Activated naive CD4-positive, alpha-beta T cell treated with anti-CD3 and anti-CD28 coated beads for 36 hours (primary cell): Measurements from ENCODE around the gene SSH3. TPM values are rescaled to one million over a fixed set of nuclear protein-coding genes. Genes with fewer than 3 reads are reported as not detected.

Experiments used
- CTCF ChIA-PET: fragments of 350-600 bp; sonication (Branson Sonifier 250); formaldehyde crosslinking; loops from one replicate; lab custom pipeline; 2021; ENCODE audit warnings: antibody characterized with exemption; lab: Charles Lee
- DNase-seq: peaks from one replicate; pipeline ENCODE4 v3.0.0-alpha.2; 2020
- H3K27ac Mint-ChIP-seq: one replicate; pipeline ENCODE4 v1.8.0; 2021; ENCODE audit warnings: mild to moderate bottlenecking, mixed read lengths
- H3K27me3 Mint-ChIP-seq: one replicate; pipeline ENCODE4 v1.8.0; 2021; ENCODE audit warnings: low read depth, mixed read lengths
- H3K36me3 Mint-ChIP-seq: one replicate; pipeline ENCODE4 v1.8.0; 2021; ENCODE audit warnings: low read depth, mixed read lengths
- H3K4me1 Mint-ChIP-seq: one replicate; pipeline ENCODE4 v1.8.0; 2021; ENCODE audit warnings: low read depth, mixed read lengths
- H3K4me3 Mint-ChIP-seq: one replicate; pipeline ENCODE4 v1.8.0; 2021; ENCODE audit warnings: mild to moderate bottlenecking, moderate library complexity, mixed read lengths
- H3K9me3 Mint-ChIP-seq: one replicate; pipeline ENCODE4 v1.8.0; 2021; ENCODE audit warnings: mixed read lengths
- intact Hi-C: fragments of 100-400 bp; cut with micrococcal nuclease; formaldehyde crosslinking; loops from one replicate; pipeline ENCODE4 v1.15.1; 2023
- total RNA-seq, 2 experiments: library from RNA; stranded (reverse); gene quantifications; one replicate each; pipeline ENCODE4 v1.2.3, GENCODE V29; 2021

The SSH3 gene
- total RNA-seq, 2 experiments from 2014 or later = 4.1 to 5.4 TPM

DNA sequence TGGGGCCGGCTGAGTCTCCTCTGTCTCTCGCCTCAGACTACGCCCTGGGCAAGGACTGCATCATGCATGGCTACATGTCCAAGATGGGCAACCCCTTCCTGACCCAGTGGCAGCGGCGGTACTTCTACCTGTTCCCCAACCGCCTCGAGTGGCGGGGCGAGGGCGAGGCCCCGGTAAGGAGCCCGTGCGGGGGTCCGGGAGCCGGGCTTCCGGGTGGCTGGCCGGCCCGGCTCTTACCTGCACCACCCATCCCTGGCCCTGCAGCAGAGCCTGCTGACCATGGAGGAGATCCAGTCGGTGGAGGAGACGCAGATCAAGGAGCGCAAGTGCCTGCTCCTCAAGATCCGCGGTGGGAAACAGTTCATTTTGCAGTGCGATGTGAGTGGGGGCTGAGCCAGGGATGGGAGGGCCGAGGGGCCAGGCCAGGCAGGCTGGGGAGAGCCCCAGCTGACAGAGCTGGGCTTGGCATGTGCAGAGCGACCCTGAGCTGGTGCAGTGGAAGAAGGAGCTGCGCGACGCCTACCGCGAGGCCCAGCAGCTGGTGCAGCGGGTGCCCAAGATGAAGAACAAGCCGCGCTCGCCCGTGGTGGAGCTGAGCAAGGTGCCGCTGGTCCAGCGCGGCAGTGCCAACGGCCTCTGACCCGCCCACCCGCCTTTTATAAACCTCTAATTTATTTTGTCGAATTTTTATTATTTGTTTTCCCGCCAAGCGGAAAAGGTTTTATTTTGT is 18.4 kb upstream of the SSH3 start:
- DNase-seq = no peak
- Mint-ChIP-seq H3K27me3 (no peaks in the 10 kb centered on the region), H3K36me3 (peaks cover 45% of the 10 kb centered on the region), H3K4me3 (no peak overlapping the region), H3K9me3 (no peaks in the 10 kb centered on the region), H3K4me1 (peaks cover 40% of the 10 kb centered on the region), H3K27ac (no peak overlapping the region)
- CTCF ChIA-PET = no interaction called here
- intact Hi-C loops = loop anchor here (5.0 kb wide), 1 partner anchor 197 kb away; the partner anchor contains the start of gene AIP

DNA sequence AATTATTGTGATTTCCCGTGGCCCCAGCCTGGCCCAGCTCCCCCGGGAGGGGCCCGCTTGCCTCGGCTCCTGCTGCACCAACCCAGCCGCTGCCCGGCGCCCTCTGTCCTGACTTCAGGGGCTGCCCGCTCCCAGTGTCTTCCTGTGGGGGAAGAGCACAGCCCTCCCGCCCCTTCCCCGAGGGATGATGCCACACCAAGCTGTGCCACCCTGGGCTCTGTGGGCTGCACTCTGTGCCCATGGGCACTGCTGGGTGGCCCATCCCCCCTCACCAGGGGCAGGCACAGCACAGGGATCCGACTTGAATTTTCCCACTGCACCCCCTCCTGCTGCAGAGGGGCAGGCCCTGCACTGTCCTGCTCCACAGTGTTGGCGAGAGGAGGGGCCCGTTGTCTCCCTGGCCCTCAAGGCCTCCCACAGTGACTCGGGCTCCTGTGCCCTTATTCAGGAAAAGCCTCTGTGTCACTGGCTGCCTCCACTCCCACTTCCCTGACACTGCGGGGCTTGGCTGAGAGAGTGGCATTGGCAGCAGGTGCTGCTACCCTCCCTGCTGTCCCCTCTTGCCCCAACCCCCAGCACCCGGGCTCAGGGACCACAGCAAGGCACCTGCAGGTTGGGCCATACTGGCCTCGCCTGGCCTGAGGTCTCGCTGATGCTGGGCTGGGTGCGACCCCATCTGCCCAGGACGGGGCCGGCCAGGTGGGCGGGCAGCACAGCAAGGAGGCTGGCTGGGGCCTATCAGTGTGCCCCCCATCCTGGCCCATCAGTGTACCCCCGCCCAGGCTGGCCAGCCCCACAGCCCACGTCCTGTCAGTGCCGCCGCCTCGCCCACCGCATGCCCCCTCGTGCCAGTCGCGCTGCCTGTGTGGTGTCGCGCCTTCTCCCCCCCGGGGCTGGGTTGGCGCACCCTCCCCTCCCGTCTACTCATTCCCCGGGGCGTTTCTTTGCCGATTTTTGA is 17.5 kb upstream of the SSH3 start:
- Mint-ChIP-seq H3K9me3 (no peaks in the 10 kb centered on the region), H3K27me3 (no peaks in the 10 kb centered on the region), H3K36me3 (peaks cover 40% of the 10 kb centered on the region), H3K27ac (peak overlapping the region; percentile 96), H3K4me1 (peaks cover 38% of the 10 kb centered on the region), H3K4me3 (no peak overlapping the region)
- no peak for DNase-seq
- CTCF ChIA-PET = interaction anchor here (2.1 to 2.7 kb wide), 2 partner anchors 8 to 24 kb away, joined by 9 to 13 read pairs; no protein-coding TSS in a partner anchor
- intact Hi-C loops = loop anchor here (5.0 kb wide), 1 partner anchor 196 kb away; the partner anchor contains the start of gene AIP

DNA sequence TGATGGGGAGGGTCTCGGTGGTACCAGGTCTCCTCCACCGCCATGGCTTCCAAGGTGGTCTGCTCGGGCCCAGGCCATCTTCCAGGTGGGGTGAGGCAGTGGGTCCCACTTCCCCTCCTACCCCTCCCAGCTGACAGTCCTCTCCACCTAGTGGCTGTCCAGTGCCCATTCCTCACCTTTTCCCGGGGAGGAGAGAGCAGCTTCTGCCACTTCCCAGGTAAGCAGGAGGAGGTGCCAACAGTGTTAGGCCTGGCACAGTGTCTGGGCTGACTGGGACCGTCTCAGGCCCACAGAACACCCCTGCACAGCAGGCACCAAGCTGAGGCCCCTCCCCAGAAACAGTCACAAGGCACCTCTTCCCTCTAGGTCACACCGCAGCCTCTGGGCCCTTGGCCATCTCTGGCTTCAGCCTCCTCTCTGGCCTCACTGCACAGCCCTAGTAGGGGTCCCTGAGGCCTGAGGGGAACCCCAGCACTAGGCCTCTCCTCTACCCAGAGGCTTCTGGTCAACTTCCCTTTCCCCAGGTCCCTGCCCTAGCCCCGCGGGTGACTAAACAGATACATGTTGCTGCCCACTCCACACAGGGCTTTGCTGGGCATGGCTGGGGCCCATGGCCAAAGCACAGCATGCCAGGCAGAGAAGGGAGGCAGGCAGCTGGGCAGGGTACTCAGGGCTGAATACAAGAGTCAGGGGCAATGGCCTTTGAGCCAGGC is 16.6 kb upstream of the SSH3 start:
- H3K27me3 Mint-ChIP-seq = no peaks in the 10 kb centered on the region
- H3K9me3 Mint-ChIP-seq = no peaks in the 10 kb centered on the region
- intact Hi-C loops = loop anchor here (5.0 kb wide), 1 partner anchor 196 kb away; the partner anchor contains the start of gene AIP
- CTCF ChIA-PET = interaction anchor here (2.1 to 2.7 kb wide), 2 partner anchors 9 to 24 kb away, joined by 9 to 13 read pairs; no protein-coding TSS in a partner anchor
- no peak for DNase-seq
- H3K27ac Mint-ChIP-seq = peak overlapping the region; percentile 96
- H3K4me3 Mint-ChIP-seq = peak overlapping the region; percentile 71
- peaks cover 43% of the 10 kb centered on the region for H3K36me3 Mint-ChIP-seq
- peaks cover 38% of the 10 kb centered on the region for H3K4me1 Mint-ChIP-seq

DNA sequence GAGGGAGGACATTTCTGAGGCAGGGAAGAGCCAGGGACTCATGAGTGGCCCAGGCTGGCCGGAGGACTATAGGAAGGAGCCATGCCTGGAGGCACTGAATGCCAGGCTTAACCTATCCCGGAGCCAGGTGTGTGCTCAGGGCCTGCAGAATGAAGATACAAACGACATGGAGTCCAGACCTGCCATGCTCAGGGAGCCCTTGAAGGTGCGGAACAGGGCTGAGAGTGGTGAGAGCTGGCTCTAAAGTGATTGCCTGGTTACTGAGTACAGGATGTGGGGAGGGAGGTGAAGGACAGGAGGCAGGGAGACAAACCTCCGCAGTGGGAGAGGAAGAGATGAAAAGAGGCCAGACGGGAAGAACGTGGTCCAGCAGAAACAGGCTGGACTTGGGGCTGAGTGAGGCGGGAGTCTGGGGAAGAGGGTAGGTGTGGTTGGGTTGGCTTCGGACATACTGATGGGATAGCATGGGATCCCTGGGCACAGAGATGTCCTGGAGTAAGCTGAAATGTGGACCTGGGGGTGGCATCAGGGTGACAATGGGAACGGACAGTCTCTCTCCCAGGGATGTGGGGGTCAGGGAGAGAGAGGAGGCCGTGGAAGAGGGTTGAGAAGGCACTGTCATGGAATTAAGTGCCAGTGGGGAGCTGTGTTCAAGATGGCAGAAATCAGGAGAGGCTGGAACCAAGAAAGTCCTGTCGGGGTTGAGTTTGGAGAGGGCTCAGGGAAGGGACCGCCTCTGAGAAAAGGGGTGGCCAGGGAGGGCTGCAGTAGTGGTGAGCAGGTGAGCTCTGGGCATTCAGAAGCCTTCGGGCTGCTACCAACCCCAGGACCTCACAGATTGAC is 15.8 kb upstream of the SSH3 start:
- Mint-ChIP-seq H3K4me1 (peaks cover 40% of the 10 kb centered on the region), H3K4me3 (peak overlapping the region; percentile 71), H3K9me3 (no peaks in the 10 kb centered on the region), H3K36me3 (peaks cover 40% of the 10 kb centered on the region), H3K27ac (peak overlapping the region; percentile 96), H3K27me3 (no peaks in the 10 kb centered on the region)
- intact Hi-C loops = loop anchor here (1.0 to 5.0 kb wide), 5 partner anchors 10 to 195 kb away; partner anchors contain the start of gene AIP
- DNase-seq = peak; percentile 65
- CTCF ChIA-PET = interaction anchor here (1.5 to 3.4 kb wide), 4 partner anchors 10 to 25 kb away, joined by 4 to 25 read pairs (median 11); no protein-coding TSS in a partner anchor

DNA sequence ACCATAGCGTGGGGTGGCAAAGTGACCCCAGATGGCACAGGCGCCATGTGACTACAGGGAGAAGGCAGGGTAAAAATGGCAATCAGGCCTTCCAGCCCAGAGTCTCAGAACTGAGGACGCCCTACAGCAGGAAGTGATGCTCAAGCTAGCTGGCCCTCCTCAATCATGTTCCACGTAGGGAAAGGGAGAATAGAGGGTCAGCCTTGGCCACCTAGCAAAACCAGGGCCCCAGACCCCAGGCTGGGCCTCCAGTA is 15.2 kb upstream of the SSH3 start:
- peaks cover 45% of the 10 kb centered on the region for H3K4me1 Mint-ChIP-seq
- no peaks in the 10 kb centered on the region for H3K9me3 Mint-ChIP-seq
- H3K27me3 Mint-ChIP-seq = no peaks in the 10 kb centered on the region
- DNase-seq = no peak
- intact Hi-C loops = loop anchor here (1.0 to 5.0 kb wide), 5 partner anchors 11 to 194 kb away; partner anchors contain the start of gene AIP
- H3K36me3 Mint-ChIP-seq = peaks cover 44% of the 10 kb centered on the region
- peak overlapping the region; percentile 96 for H3K27ac Mint-ChIP-seq
- H3K4me3 Mint-ChIP-seq = peak overlapping the region; percentile 71
- CTCF ChIA-PET = interaction anchor here (1.4 to 3.4 kb wide), 5 partner anchors 10 to 29 kb away, joined by 4 to 25 read pairs (median 9); no protein-coding TSS in a partner anchor

DNA sequence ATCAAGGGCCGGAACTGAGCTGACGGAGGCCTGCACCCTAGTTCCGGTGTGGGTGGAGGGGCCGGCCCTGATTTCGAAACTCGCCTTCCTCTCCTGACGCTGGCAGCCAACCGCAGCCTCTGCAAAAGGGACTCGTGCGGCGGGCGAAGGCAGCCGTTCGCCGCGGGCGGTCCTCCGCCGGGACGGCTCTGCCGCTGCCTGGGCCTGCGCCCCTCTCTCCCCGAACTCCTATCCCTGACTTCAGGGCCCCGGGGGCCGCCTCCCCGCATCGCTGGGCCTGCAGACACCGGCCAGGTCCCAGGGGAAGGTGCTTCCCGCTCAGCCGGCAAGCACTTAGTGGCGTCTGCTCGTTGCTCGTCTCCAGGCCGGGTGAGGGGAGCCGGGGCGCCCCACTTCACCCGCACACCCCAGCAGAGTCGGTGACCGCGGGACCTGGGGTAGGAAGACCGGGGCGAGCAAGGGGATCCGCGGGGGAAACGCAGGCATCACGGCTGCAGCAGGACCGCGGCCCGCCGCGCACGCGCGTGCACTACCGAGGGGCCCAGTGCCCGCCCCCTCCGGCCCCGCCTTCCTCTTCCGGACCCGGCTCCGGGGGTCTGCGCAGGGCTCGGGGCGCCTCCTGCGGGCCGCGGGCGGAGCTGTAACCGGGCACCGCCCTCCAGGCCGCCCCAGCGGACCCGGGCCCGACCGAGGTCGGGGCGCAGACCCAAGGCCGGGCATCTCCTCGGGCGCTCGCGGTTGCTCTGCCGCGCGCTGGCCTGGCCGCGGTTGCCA is 14.7 kb upstream of the SSH3 start:
- DNase-seq = peak; percentile 95
- H3K4me1 Mint-ChIP-seq = peaks cover 47% of the 10 kb centered on the region
- peaks cover 44% of the 10 kb centered on the region for H3K36me3 Mint-ChIP-seq
- peak overlapping the region; percentile 96 for H3K27ac Mint-ChIP-seq
- H3K9me3 Mint-ChIP-seq = no peaks in the 10 kb centered on the region
- CTCF ChIA-PET = interaction anchor here (1.4 to 3.4 kb wide), 5 partner anchors 11 to 28 kb away, joined by 4 to 25 read pairs (median 9); no protein-coding TSS in a partner anchor
- H3K27me3 Mint-ChIP-seq = no peaks in the 10 kb centered on the region
- H3K4me3 Mint-ChIP-seq = peak overlapping the region; percentile 71
- intact Hi-C loops = loop anchor here (1.0 to 5.0 kb wide), 5 partner anchors 11 to 194 kb away; partner anchors contain the start of gene AIP

DNA sequence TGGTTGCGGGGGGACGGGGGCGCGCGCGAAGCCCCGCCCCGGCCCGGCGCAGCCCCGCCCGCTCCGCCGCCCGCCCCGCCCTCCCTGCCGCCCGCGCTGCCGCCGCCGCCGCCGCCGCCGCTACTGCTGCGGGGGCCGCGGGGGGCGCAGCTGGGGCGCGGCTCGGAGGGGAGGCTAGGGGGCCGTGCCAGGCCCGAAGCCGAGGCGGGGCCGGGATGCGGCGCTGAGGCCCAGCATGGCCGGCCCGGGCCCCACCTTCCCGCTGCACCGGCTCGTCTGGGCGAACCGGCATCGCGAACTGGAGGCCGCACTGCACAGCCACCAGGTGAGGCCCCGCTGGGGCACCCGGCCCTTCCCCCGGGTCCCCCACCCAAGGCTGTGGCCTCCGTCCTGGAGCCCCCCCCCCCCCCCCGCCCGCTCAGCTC is 14.1 kb upstream of the SSH3 start, which contains the start of gene ANKRD13D:
ANKRD13D (plus strand) TSS at position 78 of the 425 bp plus-strand sequence; CDS start at position 236, 158 bp downstream.
- H3K27ac Mint-ChIP-seq = peak within 1 kb of the TSS; percentile 96
- H3K27me3 Mint-ChIP-seq = no peaks in the 10 kb centered on the region
- H3K9me3 Mint-ChIP-seq = no peaks in the 10 kb centered on the region
- H3K4me3 Mint-ChIP-seq = peak within 1 kb of the TSS; percentile 92
- intact Hi-C loops = loop anchor here (5.0 kb wide), 1 partner anchor 193 kb away; the partner anchor contains the start of gene AIP
- peaks cover 42% of the 10 kb centered on the region for H3K36me3 Mint-ChIP-seq
- H3K4me1 Mint-ChIP-seq = peaks cover 52% of the 10 kb centered on the region
- peak; percentile 33 for DNase-seq
- CTCF ChIA-PET = interaction anchor here (1.4 to 3.4 kb wide), 2 partner anchors 18 to 28 kb away, joined by 4 to 25 read pairs; no protein-coding TSS in a partner anchor

DNA sequence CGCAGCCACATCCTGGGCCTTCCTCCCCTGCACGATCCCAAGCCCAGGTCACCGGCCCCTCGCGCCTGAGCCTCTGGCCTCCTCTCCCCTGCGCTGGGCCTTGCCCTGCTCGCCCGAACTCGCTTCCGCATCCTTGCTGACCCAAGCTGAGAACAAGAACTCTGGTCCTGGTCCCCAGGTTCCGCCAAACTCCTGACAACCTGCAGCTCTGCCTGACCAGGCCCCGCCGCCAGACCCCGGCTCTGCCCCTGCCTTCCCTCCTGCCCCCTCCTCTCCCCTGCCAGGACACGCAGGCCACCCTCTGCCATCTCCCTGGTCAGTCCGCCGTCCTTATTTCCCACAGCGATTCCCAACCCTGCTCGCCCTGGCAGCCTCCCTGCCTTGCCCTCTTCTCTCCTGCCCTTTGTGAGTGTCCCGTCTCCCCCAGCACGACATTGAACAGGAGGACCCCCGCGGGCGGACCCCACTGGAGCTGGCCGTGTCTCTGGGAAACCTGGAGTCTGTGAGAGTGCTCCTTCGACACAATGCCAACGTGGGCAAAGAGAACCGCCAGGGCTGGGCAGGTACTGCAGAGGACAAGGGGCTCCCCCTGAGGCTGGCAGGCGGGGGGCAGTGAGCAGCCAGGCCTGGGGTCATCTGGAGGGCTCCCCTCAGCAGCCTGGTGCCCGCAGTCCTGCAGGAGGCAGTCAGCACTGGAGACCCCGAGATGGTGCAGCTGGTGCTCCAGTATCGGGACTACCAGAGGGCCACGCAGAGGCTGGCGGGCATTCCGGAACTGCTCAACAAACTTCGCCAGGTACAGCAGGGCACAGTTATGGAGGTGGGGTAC is 13.5 kb upstream of the SSH3 start:
- CTCF ChIA-PET = interaction anchor here (1.4 to 3.4 kb wide), 2 partner anchors 19 to 27 kb away, joined by 4 to 25 read pairs; no protein-coding TSS in a partner anchor
- intact Hi-C loops = loop anchor here (5.0 kb wide), 1 partner anchor 192 kb away; the partner anchor contains the start of gene AIP
- Mint-ChIP-seq H3K27me3 (no peaks in the 10 kb centered on the region), H3K4me3 (peak overlapping the region; percentile 92), H3K27ac (peak overlapping the region; percentile 86), H3K4me1 (peaks cover 52% of the 10 kb centered on the region), H3K9me3 (no peaks in the 10 kb centered on the region), H3K36me3 (peaks cover 42% of the 10 kb centered on the region)
- DNase-seq = peak; percentile 28

DNA sequence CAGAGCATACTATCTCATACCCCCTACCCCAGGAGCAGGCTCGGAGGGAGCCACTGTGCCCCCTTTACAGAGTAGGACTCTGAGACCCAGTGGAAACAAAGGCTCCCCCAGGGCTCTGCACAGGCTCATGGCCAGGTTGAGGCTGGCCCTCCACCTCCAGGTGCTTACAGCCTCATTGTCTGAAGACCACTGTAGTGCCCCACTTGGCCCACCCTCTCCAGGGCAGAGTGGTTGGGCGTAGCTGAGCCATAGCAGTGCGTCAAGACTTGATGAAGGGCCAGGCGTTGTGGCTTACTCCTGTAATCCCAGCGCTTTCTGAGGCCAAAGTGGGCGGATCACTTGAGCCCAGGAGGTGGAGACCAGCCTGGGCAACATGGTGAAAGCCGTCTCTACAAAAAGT is 12.5 kb upstream of the SSH3 start:
- peaks cover 1% of the 10 kb centered on the region for H3K9me3 Mint-ChIP-seq
- no peak overlapping the region for H3K27ac Mint-ChIP-seq
- CTCF ChIA-PET = interaction anchor here (0.7 to 3.4 kb wide), 4 partner anchors 10 to 94 kb away, joined by 3 to 25 read pairs (median 6); no protein-coding TSS in a partner anchor
- H3K27me3 Mint-ChIP-seq = no peaks in the 10 kb centered on the region
- intact Hi-C loops = no loop called here
- peak overlapping the region; percentile 41 for H3K4me3 Mint-ChIP-seq
- H3K4me1 Mint-ChIP-seq = peaks cover 48% of the 10 kb centered on the region
- peaks cover 50% of the 10 kb centered on the region for H3K36me3 Mint-ChIP-seq
- no peak for DNase-seq
